Heart left ventricle (tissue), 16 donors: ENCODE measurements around the gene RPL36A. TPM values are rescaled to one million over a fixed set of nuclear protein-coding genes. Genes with fewer than 3 reads are reported as not detected.

Source experiments
- ATAC-seq, 4 donors: fragments of 200-7000 bp; cut with Tn5 transposase; one replicate each; pipeline ENCODE4 v1.9.1; 2020 to 2022; ENCODE audit warnings: moderate library complexity in 4 of 4, mild to moderate bottlenecking in 3 of 4, moderate number of reproducible peaks in 1 of 4
- DNase-seq, 5 donors: peaks; one replicate each; pipeline ENCODE4 v3.0.0-alpha.2; 2020
- H3K27ac ChIP-seq, 12 donors: fragments of 200-600 bp; sonication (generic) in 4 of 12; one replicate each; pipeline versions ENCODE4 v1.5.0 to v1.8.0; 2016 to 2022; ENCODE audit warnings: mild to moderate bottlenecking in 2 of 12
- H3K27me3 ChIP-seq, 9 donors: fragments of 200-600 bp; sonication (generic) in 2 of 9; one replicate each; pipeline versions ENCODE4 v1.5.1 to v1.8.0; 2016 to 2022; ENCODE audit warnings: mild to moderate bottlenecking in 3 of 9
- H3K36me3 ChIP-seq, 9 donors: fragments of 200-600 bp; sonication (generic) in 2 of 9; one replicate each; pipeline versions ENCODE4 v1.5.0 to v1.8.0; 2018 to 2022; ENCODE audit warnings: mild to moderate bottlenecking in 2 of 9
- H3K4me1 ChIP-seq, 12 donors: fragments of 200-600 bp; sonication (generic) in 4 of 12; one replicate each; pipeline versions ENCODE4 v1.5.0 to v1.8.0; 2016 to 2022; ENCODE audit warnings: mild to moderate bottlenecking in 3 of 12
- H3K4me3 ChIP-seq, 12 donors: fragments of 200-600 bp; sonication (generic) in 4 of 12; one replicate each; pipeline versions ENCODE4 v1.5.0 to v1.8.0; 2017 to 2022; ENCODE audit warnings: mild to moderate bottlenecking in 9 of 12, moderate library complexity in 4 of 12
- H3K9me3 ChIP-seq, 12 donors: fragments of 200-600 bp; sonication (generic) in 4 of 12; one replicate each; pipeline versions ENCODE4 v1.5.0 to v1.8.0; 2016 to 2022; ENCODE audit warnings: mild to moderate bottlenecking in 1 of 12
- CTCF ChIP-seq, 12 donors: fragments of 200-600 bp; sonication (generic) in 4 of 12; IDR thresholded peaks; one replicate each; pipeline versions ENCODE4 v1.5.0 to v1.8.0; 2018 to 2022; ENCODE audit warnings: antibody characterized with exemption in 12 of 12, mild to moderate bottlenecking in 5 of 12
- POLR2A ChIP-seq, 2 donors: fragments of 450-650 bp; IDR thresholded peaks; one replicate each; pipeline ENCODE4 v1.6.1; 2017; ENCODE audit warnings: antibody characterized with exemption in 2 of 2, mild to moderate bottlenecking in 2 of 2, moderate library complexity in 2 of 2
- WGBS, 4 donors: extraction: QIAGEN DNeasy Blood & Tissue Kit in 2 of 4; methylation state at CpG; one replicate each; pipeline versions ENCODE4 v1.1.5 to v1.1.7; 2013 to 2018; 5-methylcytosine and 5-hydroxymethylcytosine counted together
- intact Hi-C, 10 donors: fragments of 100-400 bp; cut with DNase I; formaldehyde crosslinking; loops; one replicate each; pipeline versions ENCODE4 v1.11.1 to v1.14.2; 2022
- polyA plus RNA-seq, 2 donors: library from polyadenylated mRNA; stranded (reverse); fragments of 200-250 nt; gene quantifications; one replicate each; pipeline ENCODE4 v1.2.3, GENCODE V29; 2013
- total RNA-seq, 9 donors: library from RNA; depleted of rRNA in 2 of 9; stranded (reverse); fragments of >200 nt in 2 of 9; fragmentation: NEBNext Ultra II Directional in 3 of 9; extraction: Animal tissue kit (Norgen Biotek cat#: 25700) in 3 of 9; gene quantifications; one replicate each; pipeline versions ENCODE4 v1.1.0 to v1.2.4, GENCODE V29; 2016 to 2023
- donor health status: ischemic (EF 13 %, LVEDD 7.1; RV severe dilation, severe dysfunction).
- donor health status: healthy with polysubstance abuse.
- donor health status: DM: no; HTN: yes; CAD: no.
- donor health status: DM: no; HTN: no; CAD: no.
- donor health status: ischemic (EF 25% LVEDD 6.9; RV normal size, moderate dysfunction).
- donor health status: ischemic (EF 25% LVEDD 5.7; RV mildly dilated, moderate dysfunction).
- donor health status: healthy.
- donor health status: DM: yes; HTN: yes; CAD: no.
- donor health status: ischemic (EF 35%, LVEDD 5.7; RV mildly dilated, moderate dysfunction).
- donor health status: nonischemic (EF 11% LVEDD 7.7; RV severe dilation, severe dysfunction).
- donor health status: DM: yes; HTN: yes; CAD: no.
- donor health status: PGD.
- donor health status: ischemic (EF 29% LVEDD 5.4; RV normal size, mild dysfunction).
- donor health status: nonischemic (EF 23%, LVEDD 6.1; RV moderate dilation, normal function).

Gene RPL36A
- total and polyA plus RNA-seq, 11 donors, result 47.8 to 2,246 (median 69.8) TPM

- no peak for ATAC-seq
- Histone ChIP-seq H3K27ac (no peak overlapping the region), H3K4me1 (no peaks in the 10 kb centered on the region), H3K27me3 (peaks cover 0 to 5% (median 0%) of the 10 kb centered on the region in 9 donors), H3K36me3 (no peaks in the 10 kb centered on the region), H3K9me3 (no peaks in the 10 kb centered on the region), H3K4me3 (no peak overlapping the region)
- TF ChIP-seq POLR2A (IDR thresholded peaks at IDR 0.05), result no peak
- no peak for TF ChIP-seq CTCF (IDR thresholded peaks at IDR 0.05)
- 63 to 81% (median 67%) methylated on average over 6 of the region's 6 CpGs for WGBS, 4 donors
- intact Hi-C loops, result no loop called here
- DNase-seq, result no peak
These were observed 21.1 kb upstream of the RPL36A start for GRCh38 chrX:101369687-101370086.

- intact Hi-C loops, result no loop called here
These were observed 19.8 kb upstream of the RPL36A start for GRCh38 chrX:101370888-101371504.

GRCh38 chrX:101377547-101377946 lies 13.3 kb upstream of the RPL36A start:
- Histone ChIP-seq H3K36me3 (no peaks in the 10 kb centered on the region), H3K4me1 (no peaks in the 10 kb centered on the region), H3K27me3 (peaks cover 0 to 20% (median 0%) of the 10 kb centered on the region in 9 donors), H3K4me3 (no peak overlapping the region), H3K27ac (no peak overlapping the region), H3K9me3 (no peaks in the 10 kb centered on the region)
- ATAC-seq (no peak), DNase-seq (no peak)
- whole genome bisulfite sequencing, 4 donors, result 60 to 82% (median 73%) methylated on average over 1 of the region's 1 CpG
- intact Hi-C loops, result no loop called here
- TF ChIP-seq POLR2A (IDR thresholded peaks at IDR 0.05) (no peak), CTCF (IDR thresholded peaks at IDR 0.05) (no peak)

More at GRCh38 chrX:101370888-101371504, 19.8 kb upstream of the RPL36A start:
- Histone ChIP-seq H3K27me3 (peaks cover 0 to 7% (median 0%) of the 10 kb centered on the region in 9 donors), H3K4me3 (no peak overlapping the region), H3K4me1 (no peaks in the 10 kb centered on the region), H3K27ac (no peak overlapping the region), H3K9me3 (no peaks in the 10 kb centered on the region), H3K36me3 (no peaks in the 10 kb centered on the region)
- TF ChIP-seq POLR2A (IDR thresholded peaks at IDR 0.05) (no peak), CTCF (IDR thresholded peaks at IDR 0.05) (no peak)
- ATAC-seq (no peak), DNase-seq (no peak)
- WGBS, 4 donors, result 48 to 65% (median 57%) methylated on average over 3 of the region's 3 CpGs

GRCh38 chrX:101383679-101384205 lies 7.1 kb upstream of the RPL36A start:
- Histone ChIP-seq H3K4me3 (no peak overlapping the region), H3K4me1 (no peaks in the 10 kb centered on the region), H3K27ac (no peak overlapping the region), H3K36me3 (no peaks in the 10 kb centered on the region), H3K27me3 (peaks cover 0 to 9% (median 0%) of the 10 kb centered on the region in 9 donors), H3K9me3 (no peaks in the 10 kb centered on the region)
- WGBS, 4 donors, result 60 to 71% (median 65%) methylated on average over 4 of the region's 4 CpGs
- DNase-seq (no peak), ATAC-seq (no peak)
- TF ChIP-seq CTCF (IDR thresholded peaks at IDR 0.05) (no peak), POLR2A (IDR thresholded peaks at IDR 0.05) (no peak)
- intact Hi-C loops, result no loop called here
